Measurements from ENCODE around the gene OS9.

The OS9 gene

DNA sequence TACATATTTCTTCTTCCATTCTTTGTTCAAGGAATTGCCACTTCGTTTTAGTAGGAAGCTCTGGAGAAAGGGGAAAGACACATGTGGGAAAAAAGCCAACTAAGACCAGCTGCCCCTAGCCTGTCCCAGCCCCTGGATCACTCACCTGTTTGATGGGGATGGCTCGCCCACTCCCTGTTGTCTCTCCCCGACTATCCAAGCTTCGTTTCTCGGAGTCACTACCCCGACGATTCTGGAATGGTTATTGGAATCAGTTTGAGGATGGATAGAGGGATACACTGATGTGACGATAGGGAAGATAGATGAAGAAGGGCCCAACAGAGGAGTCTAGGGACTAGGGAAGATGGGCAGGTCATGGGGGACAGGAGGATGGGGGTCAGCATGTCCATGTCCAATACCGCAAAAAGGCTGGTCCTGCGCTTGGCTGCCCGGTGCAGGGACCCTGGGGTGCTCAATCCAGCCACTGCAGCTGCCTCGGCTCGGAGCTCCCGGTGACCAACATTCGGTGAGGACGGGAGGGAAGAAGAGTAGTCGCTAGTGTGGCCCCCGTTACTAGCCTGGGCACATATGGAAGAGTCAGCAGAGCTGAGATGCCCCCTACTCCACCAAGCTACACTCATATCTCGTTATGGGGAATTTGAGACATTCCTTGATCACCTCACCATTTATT, 37.6 kb downstream of the OS9 start:
- DNase-seq (ENCODE audit: extremely low read depth, low read depth), result no peak
- TF ChIP-seq, protein P1, sequence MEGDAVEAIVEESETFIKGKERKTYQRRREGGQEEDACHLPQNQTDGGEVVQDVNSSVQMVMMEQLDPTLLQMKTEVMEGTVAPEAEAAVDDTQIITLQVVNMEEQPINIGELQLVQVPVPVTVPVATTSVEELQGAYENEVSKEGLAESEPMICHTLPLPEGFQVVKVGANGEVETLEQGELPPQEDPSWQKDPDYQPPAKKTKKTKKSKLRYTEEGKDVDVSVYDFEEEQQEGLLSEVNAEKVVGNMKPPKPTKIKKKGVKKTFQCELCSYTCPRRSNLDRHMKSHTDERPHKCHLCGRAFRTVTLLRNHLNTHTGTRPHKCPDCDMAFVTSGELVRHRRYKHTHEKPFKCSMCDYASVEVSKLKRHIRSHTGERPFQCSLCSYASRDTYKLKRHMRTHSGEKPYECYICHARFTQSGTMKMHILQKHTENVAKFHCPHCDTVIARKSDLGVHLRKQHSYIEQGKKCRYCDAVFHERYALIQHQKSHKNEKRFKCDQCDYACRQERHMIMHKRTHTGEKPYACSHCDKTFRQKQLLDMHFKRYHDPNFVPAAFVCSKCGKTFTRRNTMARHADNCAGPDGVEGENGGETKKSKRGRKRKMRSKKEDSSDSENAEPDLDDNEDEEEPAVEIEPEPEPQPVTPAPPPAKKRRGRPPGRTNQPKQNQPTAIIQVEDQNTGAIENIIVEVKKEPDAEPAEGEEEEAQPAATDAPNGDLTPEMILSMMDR (IDR thresholded peaks at IDR 0.05; ENCODE audit: low read depth, low read length, missing control alignments), result no peak
- no peak overlapping the region for H3K4me3 ChIP-seq (replicated peaks; ENCODE audit: low read depth, low read length)

DNA sequence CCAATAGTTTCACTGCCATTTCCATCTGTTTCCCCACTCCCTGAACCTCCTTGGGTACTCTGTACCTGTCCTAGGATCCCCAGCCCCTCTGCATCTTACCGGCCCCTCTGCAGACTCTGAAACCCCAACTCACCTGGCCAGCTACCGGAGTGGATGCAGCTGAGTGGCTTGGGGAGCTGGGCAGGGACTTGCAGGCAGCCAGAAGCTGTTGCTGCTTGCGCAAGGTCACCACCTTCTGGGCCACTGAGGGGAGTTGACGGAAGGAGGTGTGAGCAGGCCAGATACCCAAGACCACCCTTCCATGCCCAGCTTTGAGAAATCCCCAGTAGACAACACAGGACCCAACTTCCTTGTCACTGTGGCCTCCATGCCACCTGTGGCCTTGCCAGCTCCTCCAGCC, 38.3 kb downstream of the OS9 start:
- H3K4me3 ChIP-seq (replicated peaks; ENCODE audit: low read depth, low read length), result no peak overlapping the region
- TF ChIP-seq, protein P1 (IDR thresholded peaks at IDR 0.05; ENCODE audit: low read depth, low read length, missing control alignments), result no peak
- DNase-seq (ENCODE audit: extremely low read depth, low read depth), result no peak

DNA sequence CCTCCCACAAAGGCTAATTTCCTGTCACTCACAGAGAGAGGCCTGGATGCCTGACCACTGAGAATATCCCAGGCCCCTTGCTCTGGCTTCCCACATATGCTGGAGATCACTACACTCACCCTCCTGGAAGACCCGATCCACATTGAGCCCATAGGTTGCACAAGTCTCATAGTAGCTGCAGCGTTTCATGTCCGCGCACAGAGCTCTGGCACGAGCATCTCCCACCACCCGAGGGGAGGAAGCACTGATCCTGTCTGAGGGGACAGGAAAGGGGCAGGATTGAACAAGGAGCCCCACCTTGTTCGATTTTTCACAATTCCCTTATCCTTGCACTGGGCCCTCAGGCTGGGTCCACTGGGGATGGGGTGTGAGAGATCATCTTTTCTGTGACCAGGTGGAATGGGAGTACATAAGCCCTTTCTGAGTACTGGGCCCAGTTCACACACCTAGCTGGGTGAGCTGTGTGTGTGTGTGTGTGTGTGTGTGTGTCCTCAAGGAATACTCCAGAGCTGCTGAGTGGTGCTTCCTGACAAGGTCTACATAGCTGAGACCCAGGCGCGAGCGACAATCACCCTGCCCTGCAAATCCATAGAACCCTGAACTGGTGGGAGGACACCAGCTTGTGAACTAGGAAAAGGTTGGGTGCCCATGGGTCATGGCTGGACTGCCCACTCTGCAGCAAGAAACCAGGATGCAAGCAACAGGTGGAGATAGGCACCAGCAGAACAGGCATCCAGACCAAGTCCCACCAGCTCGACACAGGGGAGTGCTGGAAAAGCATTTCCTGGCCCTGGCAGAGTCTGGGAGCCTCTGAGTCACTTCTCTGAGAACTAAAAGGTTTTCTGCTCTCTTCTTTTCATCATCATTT, 39.0 kb downstream of the OS9 start:
- no peak overlapping the region for H3K4me3 ChIP-seq (replicated peaks; ENCODE audit: low read depth, low read length)
- TF ChIP-seq, protein P1 (IDR thresholded peaks at IDR 0.05; ENCODE audit: low read depth, low read length, missing control alignments), result no peak
- no peak for DNase-seq (ENCODE audit: extremely low read depth, low read depth)

DNA sequence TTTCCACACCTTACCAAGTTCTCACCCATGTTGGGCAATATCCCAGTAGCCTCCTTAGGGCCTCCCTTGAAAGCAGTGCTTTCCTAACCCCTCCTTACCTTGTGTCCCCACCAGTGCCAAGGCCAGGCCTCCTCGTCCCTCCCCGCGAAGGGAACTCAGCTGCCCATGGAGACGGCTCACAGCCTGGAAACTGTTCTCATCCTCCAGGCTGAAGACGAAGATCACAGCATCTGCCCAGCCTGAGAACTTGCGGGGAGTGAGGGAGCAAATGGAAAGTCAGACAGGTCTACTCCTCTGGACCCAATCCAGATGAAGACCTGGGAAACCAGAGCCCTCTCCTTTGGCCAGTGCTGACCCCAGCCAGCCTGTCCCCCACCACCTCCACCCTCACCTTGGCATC, 40.0 kb downstream of the OS9 start:
- TF ChIP-seq, protein P1 (IDR thresholded peaks at IDR 0.05; ENCODE audit: low read depth, low read length, missing control alignments), result no peak
- H3K4me3 ChIP-seq (replicated peaks; ENCODE audit: low read depth, low read length), result no peak overlapping the region
- DNase-seq (ENCODE audit: extremely low read depth, low read depth), result no peak

DNA sequence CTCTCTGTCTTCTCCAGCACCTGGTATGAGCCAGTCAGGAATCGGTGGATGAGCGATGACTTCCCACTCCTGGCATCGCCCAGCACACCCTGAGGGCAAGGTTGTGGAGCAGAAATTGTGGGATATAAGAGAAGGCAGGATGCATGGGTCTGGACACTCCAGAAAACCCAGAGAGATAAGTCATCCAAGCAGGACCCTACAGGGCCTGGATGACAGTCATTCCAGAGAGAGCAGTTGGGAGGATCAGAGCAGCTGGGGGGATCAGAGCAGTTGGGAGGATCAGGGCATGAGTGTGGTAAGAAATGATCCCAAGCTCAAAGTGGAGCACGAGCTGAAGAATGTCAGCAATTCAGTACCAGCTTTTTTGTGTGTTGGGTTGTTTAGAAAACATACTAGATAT, 40.7 kb downstream of the OS9 start:
- TF ChIP-seq, protein P1 (IDR thresholded peaks at IDR 0.05; ENCODE audit: low read depth, low read length, missing control alignments), result no peak
- no peak for DNase-seq (ENCODE audit: extremely low read depth, low read depth)
- H3K4me3 ChIP-seq (replicated peaks; ENCODE audit: low read depth, low read length), result no peak overlapping the region

DNA sequence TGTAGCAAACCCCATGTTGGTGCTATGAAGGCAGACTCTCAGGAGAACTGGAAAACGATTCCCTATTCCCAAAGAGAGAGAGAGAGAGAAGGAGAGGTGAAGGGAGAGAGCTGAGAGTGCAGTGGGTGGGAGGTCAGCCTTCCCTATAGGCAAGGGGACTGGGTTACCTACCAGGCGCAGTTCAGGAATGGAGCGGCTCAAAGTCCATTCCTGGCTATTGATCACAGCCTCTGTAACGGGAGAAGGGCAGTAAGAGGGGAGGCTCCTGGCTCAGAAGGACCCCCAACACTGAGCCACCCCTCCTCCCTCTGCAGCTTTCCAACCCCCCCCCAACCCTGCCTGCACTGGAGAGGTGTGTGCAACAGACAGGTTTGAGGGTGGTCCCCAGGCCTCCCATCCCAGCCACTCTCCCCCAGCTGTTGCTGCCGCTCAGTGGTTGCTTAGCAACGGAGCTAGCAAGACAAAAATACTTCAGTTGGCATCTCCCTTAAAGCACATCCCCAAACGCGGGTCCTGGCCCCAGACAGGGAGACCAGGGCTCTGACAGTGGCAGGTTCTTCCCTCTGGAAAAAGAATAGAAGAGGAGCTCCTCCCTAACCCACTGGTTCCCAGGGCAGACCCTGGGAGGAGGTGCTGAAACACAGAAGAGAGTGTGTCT, 41.4 kb downstream of the OS9 start:
- no peak overlapping the region for H3K4me3 ChIP-seq (replicated peaks; ENCODE audit: low read depth, low read length)
- TF ChIP-seq, protein P1 (IDR thresholded peaks at IDR 0.05; ENCODE audit: low read depth, low read length, missing control alignments), result no peak
- DNase-seq (ENCODE audit: extremely low read depth, low read depth), result no peak

Measured in HFF-Myc (cell line).